GM10248 (cell line): ENCODE measurements around the gene LDLRAD4.

ENCODE experiments used
- CTCF ChIA-PET: fragments of 300-600 bp; sonication (Branson Sonifier 250); formaldehyde crosslinking; extraction: SDS; loops from one replicate; lab custom pipeline; 2021; ENCODE audit warnings: antibody characterized with exemption; lab: Yijun Ruan, JAX
- POLR2A ChIA-PET: fragments of 350-650 bp; sonication (Branson Sonifier 250); formaldehyde crosslinking; extraction: SDS; loops from one replicate; lab custom pipeline; 2020; ENCODE audit warnings: antibody characterized with exemption; lab: Yijun Ruan, JAX
- DNase-seq: peaks from one replicate; pipeline ENCODE4 v3.0.0; 2012; ENCODE audit errors: extremely low spot score
- CTCF ChIP-seq: IDR thresholded peaks from 2 replicates; pipeline ENCODE4 v1.5.1; 2012; ENCODE audit warnings: mild to moderate bottlenecking, low read depth; ENCODE audit errors: extremely low read depth, missing control alignments, control extremely low read depth

Gene LDLRAD4

GRCh38 chr18:13623871-13624270, 405.3 kb downstream of the LDLRAD4 start:
- no peak for TF ChIP-seq CTCF
- no peak for DNase-seq
- POLR2A ChIA-PET: interaction anchor here (1.7 kb wide), 1 partner anchor 12 kb away, joined by 7 read pairs; no protein-coding TSS in a partner anchor
- CTCF ChIA-PET: interaction anchor here (1.9 to 4.1 kb wide), 2 partner anchors 57 to 66 kb away, joined by 4 to 16 read pairs; no protein-coding TSS in a partner anchor

GRCh38 chr18:13624563-13625237, 406.1 kb downstream of the LDLRAD4 start:
- TF ChIP-seq CTCF: no peak
- CTCF ChIA-PET: interaction anchor here (1.5 to 10.0 kb wide), 2 partner anchors 12 to 65 kb away, joined by 3 to 149 read pairs; no protein-coding TSS in a partner anchor
- POLR2A ChIA-PET: no interaction called here

GRCh38 chr18:13625355-13625754, 406.8 kb downstream of the LDLRAD4 start:
- no peak for TF ChIP-seq CTCF
- ChIA-PET POLR2A (no interaction called here), CTCF (interaction anchor here (1.5 to 10.0 kb wide), 2 partner anchors 12 to 66 kb away, joined by 3 to 149 read pairs; no protein-coding TSS in a partner anchor)
- DNase-seq: no peak

More at GRCh38 chr18:13624563-13625237, 406.1 kb downstream of the LDLRAD4 start:
- DNase-seq: no peak

GRCh38 chr18:13625843-13626543, 407.4 kb downstream of the LDLRAD4 start:
- ChIA-PET POLR2A (no interaction called here), CTCF (interaction anchor here (1.5 to 10.0 kb wide), 2 partner anchors 13 to 66 kb away, joined by 3 to 149 read pairs; no protein-coding TSS in a partner anchor)
- no peak for TF ChIP-seq CTCF
- DNase-seq: no peak

- POLR2A ChIA-PET: no interaction called here
- no peak for TF ChIP-seq CTCF
- CTCF ChIA-PET: interaction anchor here (1.0 to 10.0 kb wide), 3 partner anchors 14 to 67 kb away, joined by 3 to 149 read pairs (median 3); no protein-coding TSS in a partner anchor
- DNase-seq: no peak
Observed at GRCh38 chr18:13626544-13626908, 408.0 kb downstream of the LDLRAD4 start.

- ChIA-PET POLR2A (no interaction called here), CTCF (interaction anchor here (1.0 to 10.0 kb wide), 3 partner anchors 16 to 68 kb away, joined by 3 to 149 read pairs (median 3); no protein-coding TSS in a partner anchor)
- DNase-seq: no peak
- no peak for TF ChIP-seq CTCF
Observed at GRCh38 chr18:13627639-13628038, 409.1 kb downstream of the LDLRAD4 start.
